ENCODE data around the gene POU1F1.

Gene POU1F1

GRCh38 chr3:87276484-87276883 is at the start of gene POU1F1:
Gene POU1F1, minus strand, starts transcription at chr3:87276584. Its CDS starts 122 bp downstream, at chr3:87276462.
- TF ChIP-seq TAF1 (IDR thresholded peaks at IDR 0.05; ENCODE audit: low read depth) (no peak), NFIC (IDR thresholded peaks at IDR 0.05) (no peak), CREB1 (IDR thresholded peaks at IDR 0.05; ENCODE audit: low read depth) (no peak), TEAD4 (IDR thresholded peaks at IDR 0.05) (no peak), EGR1 (IDR thresholded peaks at IDR 0.05) (no peak), CEBPB (IDR thresholded peaks at IDR 0.05) (no peak), FOXM1 (IDR thresholded peaks at IDR 0.05; ENCODE audit: borderline replicate concordance, low read depth) (no peak), TCF12 (IDR thresholded peaks at IDR 0.05; ENCODE audit: low read depth) (no peak), REST (IDR thresholded peaks at IDR 0.05; ENCODE audit: low read depth) (no peak)

GRCh38 chr3:87324609-87325008 is 48.2 kb upstream of the POU1F1 start:
- TF ChIP-seq TCF12 (IDR thresholded peaks at IDR 0.05; ENCODE audit: low read depth), result no peak
- no peak for TF ChIP-seq EP300 (IDR thresholded peaks at IDR 0.05; ENCODE audit: borderline replicate concordance)
- no peak for TF ChIP-seq YY1 (IDR thresholded peaks at IDR 0.05; ENCODE audit: low read depth)
- no peak for TF ChIP-seq TEAD4 (IDR thresholded peaks at IDR 0.05)
- no peak for TF ChIP-seq REST (IDR thresholded peaks at IDR 0.05; ENCODE audit: low read depth)
- no peak for TF ChIP-seq TAF1 (IDR thresholded peaks at IDR 0.05; ENCODE audit: low read depth)
- TF ChIP-seq ZBTB7A (IDR thresholded peaks at IDR 0.05; ENCODE audit: low read depth), result no peak
- TF ChIP-seq EGR1 (IDR thresholded peaks at IDR 0.05), result no peak
- TF ChIP-seq MAX (IDR thresholded peaks at IDR 0.05), result no peak
- TF ChIP-seq CREB1 (IDR thresholded peaks at IDR 0.05; ENCODE audit: low read depth), result no peak
- no peak for TF ChIP-seq RAD21 (IDR thresholded peaks at IDR 0.05; ENCODE audit: low read depth)
- no peak for TF ChIP-seq USF1 (IDR thresholded peaks at IDR 0.05)
- TF ChIP-seq CEBPB (IDR thresholded peaks at IDR 0.05), result no peak
- TF ChIP-seq NFIC (IDR thresholded peaks at IDR 0.05), result no peak
- no peak for TF ChIP-seq FOXM1 (IDR thresholded peaks at IDR 0.05; ENCODE audit: borderline replicate concordance, low read depth)

- TF ChIP-seq CEBPB (IDR thresholded peaks at IDR 0.05), result no peak
- peak; percentile 63 for TF ChIP-seq NFIC (IDR thresholded peaks at IDR 0.05)
- TF ChIP-seq USF1 (IDR thresholded peaks at IDR 0.05), result no peak
- no peak for TF ChIP-seq MAX (IDR thresholded peaks at IDR 0.05)
Measured at GRCh38 chr3:87320756-87321626, 44.6 kb upstream of the POU1F1 start.

GRCh38 chr3:87318617-87319021 is 42.2 kb upstream of the POU1F1 start:
- TF ChIP-seq REST (IDR thresholded peaks at IDR 0.05; ENCODE audit: low read depth) (no peak), EGR1 (IDR thresholded peaks at IDR 0.05) (no peak), FOXM1 (IDR thresholded peaks at IDR 0.05; ENCODE audit: borderline replicate concordance, low read depth) (peak; percentile 43; the same call in 1 of the 2 replicates), TCF12 (IDR thresholded peaks at IDR 0.05; ENCODE audit: low read depth) (no peak), NFIC (IDR thresholded peaks at IDR 0.05) (peak; percentile 85), ZBTB7A (IDR thresholded peaks at IDR 0.05; ENCODE audit: low read depth) (no peak)

All from Ishikawa (cell line).